ENCODE data around the gene GLB1L2.

DNA sequence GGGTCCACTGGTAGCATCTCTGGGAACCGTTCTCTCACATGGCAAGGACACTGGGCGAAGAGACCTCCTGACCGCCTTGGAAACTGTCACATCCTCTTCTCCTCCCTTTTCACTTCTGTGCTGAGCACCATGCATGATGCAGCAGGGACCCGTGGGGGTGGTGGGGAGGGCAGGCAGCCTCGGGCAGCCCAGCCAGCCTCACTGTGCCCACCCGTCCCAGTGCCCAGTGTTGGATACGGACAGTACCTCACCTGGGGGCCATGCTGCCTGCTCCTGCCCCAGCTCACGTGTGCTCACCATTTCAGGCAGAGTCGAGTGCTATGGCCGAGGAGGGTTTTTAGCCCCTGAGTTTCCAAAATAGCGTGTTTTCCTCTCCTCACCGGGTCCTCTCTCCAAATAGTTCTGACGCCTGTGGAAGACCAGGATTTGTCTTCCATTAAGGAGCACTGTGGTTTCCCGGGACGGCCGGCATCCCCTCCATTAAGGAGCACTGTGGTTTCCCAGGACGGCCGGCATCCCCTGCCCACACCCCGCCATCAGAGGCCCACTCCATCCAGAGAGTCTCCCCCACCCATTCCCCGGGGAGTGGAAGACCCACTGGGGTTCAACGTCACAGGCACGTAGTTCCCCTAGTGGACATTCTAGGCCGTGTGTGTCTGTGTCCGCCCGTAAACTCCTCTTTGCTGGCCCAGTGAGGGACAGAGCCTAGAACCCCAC is 57.8 kb downstream of the GLB1L2 start:
- no peak for TF ChIP-seq CTCF (IDR thresholded peaks at IDR 0.05; ENCODE audit: borderline replicate concordance, extremely low read depth, low read length, poor library complexity, severe bottlenecking)
- TF ChIP-seq EZH2 (IDR thresholded peaks at IDR 0.05; ENCODE audit: borderline replicate concordance, low read depth, low read length, severe bottlenecking), result no peak

Data from DND-41 (cell line).